SH-SY5Y (cell line): ENCODE results near the gene FUCA1.

Source experiments
- GATA2 ChIP-seq: IDR thresholded peaks from 2 replicates; pipeline ENCODE4 v1.6.1; 2011; ENCODE audit warnings: mild to moderate bottlenecking, low read depth, low read length
- GATA3 ChIP-seq: IDR thresholded peaks from 2 replicates; pipeline ENCODE4 v1.6.1; 2011; ENCODE audit warnings: low read depth, mild to moderate bottlenecking, low read length, moderate library complexity

Gene FUCA1

GRCh38 chr1:23801338-23801748 is 66.7 kb downstream of the FUCA1 start:
- TF ChIP-seq GATA3: no peak
- no peak for TF ChIP-seq GATA2

DNA sequence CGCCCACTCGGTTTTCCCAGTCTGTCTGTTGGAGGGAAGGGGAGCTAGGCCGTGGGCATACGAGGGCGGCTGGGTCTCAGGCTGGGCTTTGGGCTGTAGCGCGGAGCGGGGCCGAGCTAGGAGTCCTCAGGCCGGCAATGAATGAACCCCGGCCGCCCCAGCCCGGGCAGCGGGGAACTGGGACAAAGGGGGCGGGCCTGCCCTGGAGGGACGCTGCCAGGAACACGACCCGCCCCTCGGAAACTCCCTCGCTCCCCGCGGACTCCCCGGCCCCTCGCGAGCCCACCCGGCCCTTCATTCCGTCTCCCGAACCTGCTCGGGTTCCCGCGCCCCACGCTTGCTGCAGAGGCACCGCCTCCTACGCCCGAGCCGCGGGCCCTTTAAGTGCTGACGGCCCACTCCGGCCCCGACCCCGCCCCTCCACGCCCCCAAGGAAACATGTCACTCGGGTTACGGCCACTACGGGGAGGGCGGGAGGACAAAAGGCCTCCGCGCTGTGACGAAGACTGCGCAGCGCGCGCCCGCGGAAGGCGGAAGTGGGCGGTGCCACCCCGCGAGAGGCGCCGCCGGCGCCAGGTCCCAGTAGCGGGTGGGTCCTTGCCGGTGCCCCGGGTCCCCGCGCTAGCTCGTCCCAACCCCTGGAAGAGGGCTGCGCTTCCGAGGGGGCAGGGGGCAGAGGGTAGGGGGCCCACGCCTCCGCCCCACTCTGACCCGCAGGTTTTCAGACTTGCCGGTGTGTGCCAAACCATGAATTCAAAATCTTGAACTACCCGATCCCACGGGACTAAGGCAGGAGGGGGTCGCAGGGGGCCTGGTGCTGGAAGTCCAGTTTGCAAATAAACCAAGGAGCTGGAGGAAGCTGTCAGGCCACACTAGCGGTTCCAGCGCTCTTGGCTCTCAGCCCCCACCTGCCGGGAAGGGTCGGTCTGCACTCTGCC is 67.4 kb downstream of the FUCA1 start, which contains the start of gene GALE:
TSS of gene GALE (minus strand) at position 355 of the 938 bp plus-strand sequence. CDS start 1,747 bp downstream, outside the sequence.
- TF ChIP-seq GATA3 (no peak), GATA2 (no peak)

GRCh38 chr1:23799570-23800399 is 68.3 kb downstream of the FUCA1 start:
- no peak for TF ChIP-seq GATA2
- no peak for TF ChIP-seq GATA3

DNA sequence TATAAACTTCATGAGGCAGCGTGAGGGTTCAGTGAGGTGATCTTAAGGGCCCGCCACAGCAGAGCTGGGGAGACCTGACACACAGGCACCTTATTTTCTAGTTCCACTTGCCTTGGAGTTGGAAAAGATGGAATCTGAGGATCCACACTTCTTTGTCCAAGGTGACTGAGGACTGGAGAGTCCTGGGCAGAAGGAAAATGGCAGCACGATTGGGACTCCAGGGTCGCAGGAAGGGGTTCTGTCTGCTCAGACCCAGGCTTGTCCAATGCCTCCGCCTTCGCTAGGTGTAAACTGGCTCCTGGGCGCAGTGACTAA is 68.9 kb downstream of the FUCA1 start:
- TF ChIP-seq GATA3: no peak

DNA sequence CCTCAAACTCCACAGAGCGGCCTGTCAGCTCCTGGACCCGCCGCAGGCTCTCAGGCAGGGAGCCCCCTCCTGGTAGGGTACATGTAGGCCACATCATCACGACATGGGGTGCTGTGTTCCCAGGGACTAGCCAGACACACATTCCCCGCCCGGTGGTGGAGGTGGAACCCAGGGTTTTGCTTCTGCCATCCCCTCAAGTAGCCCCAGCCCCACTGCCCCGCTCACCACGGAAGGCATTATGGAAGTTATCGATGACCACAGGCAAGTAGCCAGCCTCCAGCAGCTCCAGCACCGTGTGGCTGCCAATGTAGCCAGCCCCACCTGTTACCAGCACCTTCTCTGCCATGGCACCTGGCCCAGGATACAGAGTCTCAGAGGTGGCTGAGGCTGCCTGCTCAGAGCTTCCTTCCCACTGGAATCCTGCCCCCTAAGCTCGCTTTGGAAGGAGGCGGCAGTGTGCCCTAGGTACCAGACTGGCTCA is 69.4 kb downstream of the FUCA1 start:
- no peak for TF ChIP-seq GATA3
- TF ChIP-seq GATA2: no peak

DNA sequence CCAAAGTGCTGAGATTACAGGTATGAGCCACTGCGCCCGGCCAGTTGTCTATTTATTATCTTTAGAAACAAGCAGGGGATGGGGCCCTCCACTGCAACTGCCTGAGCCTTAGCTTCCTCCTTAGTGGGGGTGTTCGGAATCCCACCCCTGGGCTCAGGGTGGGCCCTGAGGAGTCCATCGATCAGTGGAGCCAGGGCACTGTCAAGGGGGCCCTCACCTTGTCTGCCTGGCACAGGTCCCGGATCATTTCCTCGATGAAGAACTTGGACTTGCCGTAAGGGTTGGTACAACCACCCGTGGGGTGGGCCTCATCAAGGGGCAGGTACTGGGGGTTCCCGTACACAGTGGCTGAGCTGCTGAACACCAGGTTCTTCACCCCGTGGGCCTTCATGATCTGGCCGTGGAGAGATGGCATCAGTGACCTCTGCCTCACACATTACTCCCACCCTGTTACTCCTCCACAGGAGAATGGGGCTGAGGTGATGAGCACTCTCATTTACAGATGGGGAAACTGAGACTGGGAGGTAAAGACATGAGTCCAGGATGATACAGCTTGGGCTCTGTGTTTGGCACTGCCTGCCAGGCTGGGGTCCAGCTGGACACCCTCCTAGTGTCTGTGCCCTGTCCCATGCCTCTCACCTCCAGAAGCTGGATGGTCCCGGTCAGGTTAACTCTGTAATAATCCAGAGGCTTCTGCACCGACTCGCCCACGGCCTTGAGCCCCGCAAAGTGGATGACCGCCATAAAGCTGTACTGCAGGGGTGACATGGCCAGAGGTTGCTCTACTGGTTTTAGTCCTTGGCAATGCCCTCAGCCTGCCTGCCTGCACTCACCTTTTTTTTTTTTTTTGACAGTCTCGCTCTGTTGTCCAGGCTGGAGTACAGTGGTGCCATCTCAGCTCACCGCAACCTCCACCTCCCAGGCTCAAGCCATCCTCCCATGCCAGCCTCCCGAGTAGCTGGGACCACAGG is 70.3 kb downstream of the FUCA1 start:
- TF ChIP-seq GATA3: no peak
- TF ChIP-seq GATA2: no peak

- TF ChIP-seq GATA3: no peak
- no peak for TF ChIP-seq GATA2
Observed at GRCh38 chr1:23796466-23797271, 71.4 kb downstream of the FUCA1 start.

GRCh38 chr1:23795676-23796465 is 72.2 kb downstream of the FUCA1 start:
- TF ChIP-seq GATA2 (no peak), GATA3 (no peak)
